H9 (cell line): ENCODE data around the gene FCN2. TPM values are rescaled to one million over a fixed set of nuclear protein-coding genes. Genes with fewer than 3 reads are reported as not detected.

Experiments
- DNase-seq: peaks from one replicate; pipeline ENCODE4 v3.0.0-alpha.2; 2017
- H2AFZ ChIP-seq: one replicate; pipeline ENCODE4 v1.6.1; 2013; ENCODE audit warnings: mild to moderate bottlenecking, low read length, control low read depth, moderate library complexity
- H2AK5ac ChIP-seq: 2 replicates; pipeline ENCODE4 v1.6.1; 2013; ENCODE audit warnings: low read length, control low read depth, mixed read lengths; ENCODE audit not compliant: insufficient read length
- H2BK120ac ChIP-seq: one replicate; pipeline ENCODE4 v1.6.1; 2013; ENCODE audit warnings: low read depth, mild to moderate bottlenecking, low read length, control low read depth, inconsistent platforms; ENCODE audit not compliant: poor library complexity, severe bottlenecking
- H2BK12ac ChIP-seq: 2 replicates; pipeline ENCODE4 v1.6.1; 2013; ENCODE audit warnings: low read length, control low read depth, mixed read lengths, low read depth; ENCODE audit not compliant: insufficient read length
- H2BK15ac ChIP-seq: 2 replicates; pipeline ENCODE4 v1.6.1; 2013; ENCODE audit warnings: low read depth, low read length, control low read depth
- H2BK20ac ChIP-seq: one replicate; pipeline ENCODE4 v1.6.1; 2013; ENCODE audit warnings: low read depth, mild to moderate bottlenecking, low read length, control low read depth, inconsistent platforms; ENCODE audit not compliant: poor library complexity, severe bottlenecking
- H2BK5ac ChIP-seq: 2 replicates; pipeline ENCODE4 v1.6.1; 2013; ENCODE audit warnings: low read length, control low read depth, mixed read lengths; ENCODE audit not compliant: insufficient read length
- H3K14ac ChIP-seq: 2 replicates; pipeline ENCODE4 v1.6.1; 2013; ENCODE audit warnings: low read length, control low read depth; ENCODE audit not compliant: insufficient read depth
- H3K18ac ChIP-seq: 2 replicates; pipeline ENCODE4 v1.6.1; 2013; ENCODE audit warnings: low read depth, mild to moderate bottlenecking, mixed read lengths, low read length, control low read depth; ENCODE audit not compliant: insufficient read length
- H3K23ac ChIP-seq: 2 replicates; pipeline ENCODE4 v1.6.1; 2013; ENCODE audit warnings: low read length, control low read depth, mixed read lengths, low read depth; ENCODE audit not compliant: insufficient read length
- H3K23me2 ChIP-seq: 2 replicates; pipeline ENCODE4 v1.6.1; 2013; ENCODE audit warnings: low read depth, mild to moderate bottlenecking, mixed read lengths, low read length, control low read depth; ENCODE audit not compliant: insufficient read length, poor library complexity, severe bottlenecking
- H3K27ac ChIP-seq: 2 replicates; pipeline ENCODE4 v1.5.1; 2013; ENCODE audit warnings: low read length, control low read depth, mixed read lengths, low read depth; ENCODE audit not compliant: insufficient read length
- H3K27me3 ChIP-seq: 2 replicates; pipeline ENCODE4 v1.6.1; 2013; ENCODE audit warnings: low read length, control low read depth, inconsistent platforms; ENCODE audit not compliant: insufficient read depth
- H3K4ac ChIP-seq: 2 replicates; pipeline ENCODE4 v1.6.1; 2013; ENCODE audit warnings: low read depth, mild to moderate bottlenecking, control low read depth, inconsistent platforms, low read length, moderate library complexity
- H3K4me1 ChIP-seq: 2 replicates; pipeline ENCODE4 v1.6.1; 2013; ENCODE audit warnings: low read length, control low read depth, inconsistent platforms; ENCODE audit not compliant: insufficient read depth
- H3K4me2 ChIP-seq: 2 replicates; pipeline ENCODE4 v1.6.1; 2013; ENCODE audit warnings: low read length, control low read depth, mixed read lengths; ENCODE audit not compliant: insufficient read length, insufficient read depth
- H3K56ac ChIP-seq: 2 replicates; pipeline ENCODE4 v1.6.1; 2013; ENCODE audit warnings: low read depth, mild to moderate bottlenecking, mixed read lengths, low read length, control low read depth; ENCODE audit not compliant: insufficient read length
- H3K79me1 ChIP-seq: 2 replicates; pipeline ENCODE4 v1.6.1; 2013; ENCODE audit warnings: low read depth, mild to moderate bottlenecking, moderate library complexity, low read length, control low read depth, inconsistent platforms; ENCODE audit not compliant: insufficient read depth, poor library complexity, severe bottlenecking
- H3K79me2 ChIP-seq: 2 replicates; pipeline ENCODE4 v1.6.1; 2013; ENCODE audit warnings: low read length, control low read depth, inconsistent platforms; ENCODE audit not compliant: insufficient read depth
- H3K9ac ChIP-seq: 2 replicates; pipeline ENCODE4 v1.6.1; 2013; ENCODE audit warnings: low read length, control low read depth, mixed read lengths; ENCODE audit not compliant: insufficient read length; ENCODE audit errors: extremely low read depth
- H3K9me3 ChIP-seq: one replicate; pipeline ENCODE4 v1.6.1; 2013; ENCODE audit warnings: low read depth, low read length, inconsistent platforms; ENCODE audit not compliant: control insufficient read depth
- H3T11ph ChIP-seq: one replicate; pipeline ENCODE4 v1.6.1; 2013; ENCODE audit warnings: mild to moderate bottlenecking, low read length, control low read depth, inconsistent platforms
- H4K20me1 ChIP-seq: one replicate; pipeline ENCODE4 v1.6.1; 2013; ENCODE audit not compliant: control insufficient read depth, insufficient read length, insufficient read depth
- H4K5ac ChIP-seq: 2 replicates; pipeline ENCODE4 v1.6.1; 2013; ENCODE audit warnings: low read depth, mild to moderate bottlenecking, mixed read lengths, low read length, control low read depth; ENCODE audit not compliant: insufficient read length
- H4K8ac ChIP-seq: replicated peaks from 2 replicates; pipeline ENCODE4 v1.6.1; 2013; ENCODE audit warnings: low read length, control low read depth, mixed read lengths, low read depth; ENCODE audit not compliant: insufficient read length
- H4K91ac ChIP-seq: 2 replicates; pipeline ENCODE4 v1.6.1; 2013; ENCODE audit warnings: low read depth, mild to moderate bottlenecking, moderate library complexity, mixed read lengths, low read length, control low read depth; ENCODE audit not compliant: insufficient read length
- H3K27ac Mint-ChIP-seq, 3 experiments: 2 replicates in 2 of 3; 3 replicates in 1 of 3; pipeline ENCODE4 v1.8.0; 2020 to 2021; ENCODE audit warnings: mixed read lengths in 3 of 3, mild to moderate bottlenecking in 1 of 3, moderate library complexity in 1 of 3
- H3K27me3 Mint-ChIP-seq: 2 replicates; pipeline ENCODE4 v1.8.0; 2021; ENCODE audit warnings: low read depth, mild to moderate bottlenecking, moderate library complexity, mixed read lengths
- H3K36me3 Mint-ChIP-seq, 3 experiments: 2 replicates in 2 of 3; 3 replicates in 1 of 3; pipeline ENCODE4 v1.8.0; 2020 to 2021; ENCODE audit warnings: low read depth in 3 of 3, mixed read lengths in 3 of 3; ENCODE audit not compliant: insufficient read depth in 1 of 3
- H3K4me1 Mint-ChIP-seq, 2 experiments: 2 replicates each; pipeline ENCODE4 v1.8.0; 2020; ENCODE audit warnings: mixed read lengths in 2 of 2
- H3K4me3 Mint-ChIP-seq, 2 experiments: 2 replicates in 1 of 2; 3 replicates in 1 of 2; pipeline ENCODE4 v1.8.0; 2020 to 2021; ENCODE audit warnings: mild to moderate bottlenecking in 2 of 2, mixed read lengths in 2 of 2, moderate library complexity in 1 of 2
- H3K9me3 Mint-ChIP-seq, 2 experiments: 2 replicates in 1 of 2; 3 replicates in 1 of 2; pipeline ENCODE4 v1.8.0; 2020; ENCODE audit warnings: mild to moderate bottlenecking in 2 of 2, mixed read lengths in 2 of 2, moderate library complexity in 1 of 2
- CTCF ChIP-seq: fragments of 200-600 bp; sonication (generic); conservative IDR thresholded peaks from 3 replicates; pipeline ENCODE4 v1.8.0; 2021; ENCODE audit warnings: antibody characterized with exemption, mild to moderate bottlenecking
- WGBS: extraction: QIAGEN DNeasy Blood & Tissue Kit; methylation state at CpG from one replicate; pipeline ENCODE4 v1.1.7; 2013; ENCODE audit warnings: missing lambda C conversion rate, low lambda C conversion rate, mixed read lengths; ENCODE audit not compliant: insufficient read length; ENCODE audit errors: extremely low coverage; 5-methylcytosine and 5-hydroxymethylcytosine counted together
- total RNA-seq: library from RNA; stranded (reverse); gene quantifications from 2 replicates; pipeline ENCODE4 v1.2.1, GENCODE V29; 2021

Gene FCN2
- total RNA-seq, 1 experiment from 2014 or later, result not detected

- Mint-ChIP-seq H3K36me3 (no peaks in the 10 kb centered on the region; a peak in 1 of 7 replicates), H3K27me3 (no peaks in the 10 kb centered on the region; the same call in 1 of the 2 replicates), H3K4me1 (peaks cover 0 to 2% of the 10 kb centered on the region in 2 experiments; a peak in 1 of 4 replicates), H3K9me3 (no peaks in the 10 kb centered on the region), H3K27ac (peak overlapping the region in 2 of 3 experiments; percentile 32 to 79; a peak in 2 of 7 replicates), H3K4me3 (no peak overlapping the region)
- Histone ChIP-seq H2BK120ac (no peak overlapping the region), H3K4ac (no peak overlapping the region), H3K23me2 (no peaks in the 10 kb centered on the region), H2BK12ac (no peak overlapping the region), H4K91ac (no peak overlapping the region), H3K9ac (no peak overlapping the region), H3K79me2 (no peaks in the 10 kb centered on the region), H3K56ac (no peak overlapping the region), H3K4me1 (no peaks in the 10 kb centered on the region), H2AK5ac (no peak overlapping the region), H3K9me3 (no peaks in the 10 kb centered on the region), H2AFZ (no peak overlapping the region), H2BK5ac (no peak overlapping the region), H2BK20ac (no peak overlapping the region), H4K5ac (no peak overlapping the region), H3K23ac (no peak overlapping the region), H2BK15ac (no peak overlapping the region), H4K20me1 (no peaks in the 10 kb centered on the region), H3K18ac (peak overlapping the region; percentile 23), H3K27me3 (no peaks in the 10 kb centered on the region), H3T11ph (no peak overlapping the region), H3K4me2 (no peak overlapping the region), H3K79me1 (no peaks in the 10 kb centered on the region), H4K8ac (no peak overlapping the region), H3K14ac (no peak overlapping the region; the same call in 1 of the 2 replicates), H3K27ac (no peak overlapping the region)
- no peak for DNase-seq
- TF ChIP-seq CTCF, result no peak
- no CpG with 5 or more reads among the region's 25 CpGs for WGBS
These were observed 45.6 kb upstream of the FCN2 start for GRCh38 chr9:134834957-134835419.
